LNCAP (cell line): ENCODE data around the gene MPRIP.

ENCODE experiments used
- TF ChIP-seq, protein P1 (sequence below): fragments of 450-650 bp; IDR thresholded peaks from 2 replicates; pipeline ENCODE4 v1.5.1; 2017; ENCODE audit warnings: mild to moderate bottlenecking

MPRIP gene

DNA sequence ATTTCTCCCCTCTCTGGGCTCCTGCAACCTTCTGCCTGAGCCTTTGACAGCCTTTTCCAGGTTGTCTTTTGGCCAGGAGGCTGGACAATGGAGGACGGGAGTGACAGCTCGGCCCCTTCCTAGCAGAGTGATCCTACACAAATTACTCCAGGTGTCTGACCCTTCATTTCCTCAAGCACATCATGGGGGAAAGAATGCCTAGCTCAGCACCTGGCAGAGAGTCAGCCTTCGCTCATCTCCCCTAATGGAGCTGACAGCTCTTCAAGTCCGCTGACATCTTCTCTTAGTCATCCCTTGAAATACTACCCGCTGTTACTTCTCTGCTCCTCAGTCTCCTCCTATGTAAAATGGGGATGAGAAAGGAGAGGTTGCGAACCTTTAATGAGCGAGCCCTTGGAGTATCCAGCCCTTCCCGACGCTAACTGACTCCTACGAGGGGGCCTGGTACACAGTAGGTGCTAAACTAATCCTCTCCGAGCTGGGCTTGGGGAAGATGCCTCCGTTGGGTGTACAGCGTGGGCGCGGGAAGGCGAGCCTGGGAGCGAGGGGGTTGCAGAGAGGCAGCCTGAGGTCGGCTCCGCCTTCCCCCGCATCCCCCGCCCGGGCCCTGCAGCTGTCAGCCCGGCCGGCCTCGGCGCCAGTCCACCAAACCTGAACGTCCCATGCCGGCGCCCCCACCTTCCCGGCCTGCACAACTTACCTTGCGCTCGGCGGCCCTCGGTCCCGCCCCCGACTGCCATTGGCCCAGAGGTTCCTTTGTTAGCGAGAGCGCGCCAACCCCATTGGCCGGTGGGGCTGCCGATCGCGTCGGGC, 480 bp upstream of the MPRIP start:
- TF ChIP-seq, protein P1, sequence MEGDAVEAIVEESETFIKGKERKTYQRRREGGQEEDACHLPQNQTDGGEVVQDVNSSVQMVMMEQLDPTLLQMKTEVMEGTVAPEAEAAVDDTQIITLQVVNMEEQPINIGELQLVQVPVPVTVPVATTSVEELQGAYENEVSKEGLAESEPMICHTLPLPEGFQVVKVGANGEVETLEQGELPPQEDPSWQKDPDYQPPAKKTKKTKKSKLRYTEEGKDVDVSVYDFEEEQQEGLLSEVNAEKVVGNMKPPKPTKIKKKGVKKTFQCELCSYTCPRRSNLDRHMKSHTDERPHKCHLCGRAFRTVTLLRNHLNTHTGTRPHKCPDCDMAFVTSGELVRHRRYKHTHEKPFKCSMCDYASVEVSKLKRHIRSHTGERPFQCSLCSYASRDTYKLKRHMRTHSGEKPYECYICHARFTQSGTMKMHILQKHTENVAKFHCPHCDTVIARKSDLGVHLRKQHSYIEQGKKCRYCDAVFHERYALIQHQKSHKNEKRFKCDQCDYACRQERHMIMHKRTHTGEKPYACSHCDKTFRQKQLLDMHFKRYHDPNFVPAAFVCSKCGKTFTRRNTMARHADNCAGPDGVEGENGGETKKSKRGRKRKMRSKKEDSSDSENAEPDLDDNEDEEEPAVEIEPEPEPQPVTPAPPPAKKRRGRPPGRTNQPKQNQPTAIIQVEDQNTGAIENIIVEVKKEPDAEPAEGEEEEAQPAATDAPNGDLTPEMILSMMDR: no peak

DNA sequence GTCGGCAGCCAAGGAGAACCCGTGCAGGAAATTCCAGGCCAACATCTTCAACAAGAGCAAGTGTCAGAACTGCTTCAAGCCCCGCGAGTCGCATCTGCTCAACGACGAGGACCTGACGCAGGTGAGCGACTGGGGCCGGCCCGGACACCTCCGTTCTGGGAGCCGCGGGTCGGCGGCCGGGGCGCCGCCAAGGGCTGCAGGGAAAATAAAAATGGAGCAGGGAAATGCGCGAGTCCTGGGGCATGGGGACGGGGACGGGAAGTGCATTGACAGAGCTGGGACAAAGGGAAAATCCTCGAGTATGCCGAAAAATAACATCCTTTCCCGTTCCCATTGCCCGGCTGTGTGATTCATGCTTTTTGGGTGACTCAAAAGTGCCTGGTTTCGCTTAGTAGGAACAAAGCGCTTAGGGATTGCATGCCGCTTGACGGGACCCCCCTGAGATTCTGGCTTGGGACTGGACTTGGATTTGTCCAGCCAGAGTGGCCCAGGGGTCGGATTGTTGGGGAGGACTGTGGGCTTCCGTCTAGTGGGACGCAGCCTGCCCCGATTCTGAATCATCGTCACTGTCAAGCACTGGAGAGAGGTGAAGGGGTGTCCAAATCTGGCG, 699 bp downstream of the MPRIP start:
- TF ChIP-seq, protein P1: no peak

DNA sequence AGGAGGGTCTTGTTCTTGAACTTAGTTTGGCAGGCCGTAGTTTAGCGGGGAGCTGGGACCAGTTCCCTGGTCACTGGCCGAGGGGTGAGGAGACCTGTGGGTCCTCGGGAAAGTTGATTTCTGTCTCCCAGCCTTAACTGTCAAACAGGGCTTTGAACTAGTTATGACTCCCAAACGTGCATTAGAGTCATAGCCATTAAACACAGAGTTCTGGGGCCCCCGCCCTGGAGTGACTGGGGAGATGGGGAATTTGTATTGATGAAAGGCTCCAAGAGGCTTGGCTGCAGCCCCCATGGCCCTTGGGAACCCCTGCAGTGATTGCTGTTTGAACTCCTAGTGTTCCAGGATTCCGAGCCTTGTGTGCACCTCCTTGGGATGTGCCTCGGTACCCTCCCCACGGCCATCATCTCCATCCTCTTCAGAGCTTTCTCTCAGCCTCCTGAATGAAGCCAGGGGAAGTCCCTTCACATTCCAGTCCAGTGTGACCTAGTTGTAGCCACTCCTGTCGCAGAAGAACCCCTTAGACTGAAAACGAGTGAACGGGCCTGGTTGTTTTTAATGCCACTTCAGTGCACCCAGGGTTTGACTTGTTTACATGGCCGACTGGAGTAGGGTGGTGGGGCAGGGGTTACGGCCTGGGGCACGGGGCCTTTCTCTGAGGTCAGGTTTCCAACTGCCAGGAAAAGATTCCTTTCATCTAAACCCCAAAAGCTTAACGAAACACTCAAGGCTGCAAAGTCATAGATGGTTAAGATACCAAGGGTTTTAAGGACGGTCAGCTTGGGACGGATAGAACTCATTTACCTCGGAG, 1.4 kb downstream of the MPRIP start:
- TF ChIP-seq, protein P1: no peak

DNA sequence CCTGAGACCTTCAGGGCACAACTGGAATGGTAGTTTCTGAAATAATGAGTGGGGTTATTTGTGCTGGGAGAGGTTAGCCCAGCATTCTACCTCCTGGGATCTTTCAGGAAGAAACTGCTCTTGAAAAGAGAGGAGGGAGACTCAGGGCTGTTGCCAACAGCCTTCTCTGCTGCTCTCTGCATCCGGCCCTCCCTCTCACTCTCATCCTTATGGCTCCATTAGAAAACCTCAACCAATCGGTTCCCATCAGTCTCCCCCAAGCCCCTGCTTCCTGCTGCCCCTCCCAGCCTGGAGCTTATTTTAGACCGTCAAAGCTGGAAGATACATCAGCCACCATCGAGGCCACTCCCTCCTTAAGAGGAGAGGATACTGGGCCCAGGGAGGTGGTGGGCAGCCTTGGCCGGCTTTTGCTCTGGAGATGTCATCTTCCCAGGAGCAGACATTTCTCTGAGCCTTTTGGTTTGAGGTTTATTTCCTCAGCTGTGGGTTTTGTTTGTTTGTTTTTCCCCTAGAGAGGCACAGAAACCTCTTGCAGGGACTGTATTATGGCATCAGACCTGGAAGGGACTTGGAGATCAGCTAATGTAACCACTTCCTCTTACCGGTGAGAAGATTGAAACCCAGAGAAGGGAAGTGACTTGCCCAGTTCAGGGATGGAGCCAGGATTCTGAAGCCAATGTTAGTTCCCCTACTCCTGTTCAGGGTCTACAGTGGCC, 2.7 kb downstream of the MPRIP start:
- TF ChIP-seq, protein P1: no peak

DNA sequence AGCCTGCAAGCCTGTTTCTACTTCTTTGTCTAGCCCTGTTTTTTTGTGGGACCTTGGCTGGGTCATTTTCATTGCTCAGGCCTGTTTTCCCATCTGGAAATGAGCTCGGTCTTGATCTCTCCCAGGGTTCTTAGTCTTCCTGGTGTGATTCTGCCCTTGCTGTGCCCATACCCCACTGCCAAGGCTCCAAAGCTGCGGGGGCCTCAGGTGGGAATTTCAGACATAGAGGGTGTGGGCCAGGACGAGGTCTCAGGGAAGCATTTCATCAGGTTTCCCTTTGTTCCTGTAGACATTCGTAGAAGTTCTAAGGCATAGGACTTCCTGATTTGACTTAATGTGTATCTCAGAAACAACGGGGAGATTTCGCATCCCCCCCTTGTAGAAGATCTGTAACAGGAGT, 5.8 kb downstream of the MPRIP start:
- TF ChIP-seq, protein P1: no peak

DNA sequence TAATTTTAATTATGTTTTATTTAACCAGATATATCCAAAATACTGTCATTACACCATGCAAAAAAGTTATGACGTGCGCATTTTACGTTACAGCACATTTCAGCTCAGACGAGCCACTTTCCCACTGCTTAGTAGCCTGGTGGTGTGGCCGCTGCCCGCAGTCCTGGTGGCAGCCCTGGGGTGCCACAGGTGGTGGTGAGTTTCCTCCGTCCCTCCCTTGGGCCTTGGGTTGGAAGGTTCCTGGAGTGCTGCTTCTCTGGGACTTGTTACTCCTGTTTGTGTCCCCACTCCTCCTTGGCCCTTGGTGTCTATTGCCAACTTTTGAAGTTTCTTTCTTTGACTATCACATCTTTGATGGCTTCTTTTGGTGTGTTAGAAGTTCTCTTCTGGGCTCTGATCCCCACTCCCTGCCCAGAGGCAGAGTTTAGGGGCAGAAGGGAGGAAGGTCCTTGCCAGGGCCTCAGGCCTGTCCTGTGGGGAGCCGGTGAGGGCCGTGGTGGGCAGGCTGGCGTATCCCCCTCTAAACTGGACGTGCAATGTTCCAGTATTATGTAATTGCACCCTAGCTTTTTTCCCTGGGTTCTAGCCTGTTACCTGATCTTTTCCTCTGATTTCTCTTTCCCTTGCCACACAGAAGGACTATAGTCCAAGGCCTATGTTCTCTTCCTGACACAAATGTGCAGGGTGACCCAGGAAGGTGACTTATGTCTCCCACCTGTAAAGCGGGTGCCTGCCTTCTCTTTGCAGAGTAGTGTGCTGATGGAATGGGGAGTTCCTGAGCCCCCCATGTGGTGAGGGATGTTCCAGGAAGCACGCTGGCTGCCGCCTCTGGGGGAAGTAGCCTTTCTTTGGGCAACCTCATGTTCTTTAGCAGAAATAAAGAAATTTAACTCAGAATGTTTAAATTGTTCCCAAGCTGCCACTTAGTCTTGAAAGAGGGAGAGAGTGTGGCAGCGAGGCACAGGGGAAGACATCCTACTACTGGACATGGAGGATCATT, 8.4 kb downstream of the MPRIP start:
- TF ChIP-seq, protein P1: no peak
